OCI-LY7 (cell line): ENCODE results near the gene KAZN.

Experiments used
- EZH2phosphoT487 ChIP-seq: fragments of 200-600 bp; sonication (generic); IDR thresholded peaks from 2 replicates; pipeline ENCODE4 v1.6.1; 2018; ENCODE audit warnings: low read depth, borderline replicate concordance, mild to moderate bottlenecking, mixed run types, antibody characterized with exemption, low read length, moderate library complexity, mixed read lengths
- TF ChIP-seq, protein P1 (sequence below): fragments of 200-600 bp; sonication (generic); conservative IDR thresholded peaks from 2 replicates; pipeline ENCODE4 v1.5.1; 2014; ENCODE audit warnings: mild to moderate bottlenecking, antibody characterized with exemption, low read length, moderate library complexity, mixed read lengths

DNA sequence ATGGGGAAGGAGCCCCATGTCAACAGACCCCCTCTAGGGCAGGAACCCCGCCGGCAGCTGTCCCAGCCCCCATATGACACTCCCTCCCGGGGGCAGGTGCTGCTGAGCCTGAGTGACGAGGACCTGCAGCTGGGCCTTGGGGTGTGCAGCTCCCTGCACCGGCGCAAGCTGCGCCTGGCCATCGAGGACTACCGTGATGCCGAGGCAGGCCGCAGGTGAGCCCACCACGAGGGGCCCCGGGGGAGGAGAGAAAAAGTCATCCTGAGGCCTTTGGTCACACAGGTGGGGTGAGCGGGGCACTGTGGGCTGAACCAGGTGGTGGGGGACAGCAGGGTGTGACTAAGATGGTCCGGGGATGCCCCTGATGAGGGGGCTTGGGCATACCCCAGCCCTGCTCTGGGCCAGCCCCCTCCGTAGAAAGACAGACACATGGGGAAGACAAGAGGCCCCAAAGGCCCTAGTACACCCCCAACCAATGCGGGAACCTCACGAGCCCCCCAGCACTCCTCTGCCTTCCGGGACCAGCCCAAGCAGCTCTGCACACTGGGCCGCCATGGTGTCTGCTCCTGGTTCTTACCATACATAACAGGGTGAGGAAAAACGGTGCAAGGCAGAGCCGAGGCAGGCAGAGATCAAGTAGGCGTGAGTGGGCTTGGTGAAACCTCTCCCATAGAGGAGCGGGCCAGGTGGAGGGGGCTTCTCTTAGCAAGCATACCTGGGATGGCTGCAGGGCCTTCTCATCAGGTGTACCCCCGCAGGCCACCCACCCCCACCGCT lies 496.4 kb downstream of the KAZN start:
- TF ChIP-seq, protein P1, sequence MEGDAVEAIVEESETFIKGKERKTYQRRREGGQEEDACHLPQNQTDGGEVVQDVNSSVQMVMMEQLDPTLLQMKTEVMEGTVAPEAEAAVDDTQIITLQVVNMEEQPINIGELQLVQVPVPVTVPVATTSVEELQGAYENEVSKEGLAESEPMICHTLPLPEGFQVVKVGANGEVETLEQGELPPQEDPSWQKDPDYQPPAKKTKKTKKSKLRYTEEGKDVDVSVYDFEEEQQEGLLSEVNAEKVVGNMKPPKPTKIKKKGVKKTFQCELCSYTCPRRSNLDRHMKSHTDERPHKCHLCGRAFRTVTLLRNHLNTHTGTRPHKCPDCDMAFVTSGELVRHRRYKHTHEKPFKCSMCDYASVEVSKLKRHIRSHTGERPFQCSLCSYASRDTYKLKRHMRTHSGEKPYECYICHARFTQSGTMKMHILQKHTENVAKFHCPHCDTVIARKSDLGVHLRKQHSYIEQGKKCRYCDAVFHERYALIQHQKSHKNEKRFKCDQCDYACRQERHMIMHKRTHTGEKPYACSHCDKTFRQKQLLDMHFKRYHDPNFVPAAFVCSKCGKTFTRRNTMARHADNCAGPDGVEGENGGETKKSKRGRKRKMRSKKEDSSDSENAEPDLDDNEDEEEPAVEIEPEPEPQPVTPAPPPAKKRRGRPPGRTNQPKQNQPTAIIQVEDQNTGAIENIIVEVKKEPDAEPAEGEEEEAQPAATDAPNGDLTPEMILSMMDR = no peak
- TF ChIP-seq EZH2phosphoT487 = no peak
